ENCODE results near the gene TEX36.
"Not testable (repeated sequence)": the region's sequence is repeated elsewhere in the genome, so short reads cannot be mapped to it uniquely, and the experiment has no call there.

Gene TEX36

DNA sequence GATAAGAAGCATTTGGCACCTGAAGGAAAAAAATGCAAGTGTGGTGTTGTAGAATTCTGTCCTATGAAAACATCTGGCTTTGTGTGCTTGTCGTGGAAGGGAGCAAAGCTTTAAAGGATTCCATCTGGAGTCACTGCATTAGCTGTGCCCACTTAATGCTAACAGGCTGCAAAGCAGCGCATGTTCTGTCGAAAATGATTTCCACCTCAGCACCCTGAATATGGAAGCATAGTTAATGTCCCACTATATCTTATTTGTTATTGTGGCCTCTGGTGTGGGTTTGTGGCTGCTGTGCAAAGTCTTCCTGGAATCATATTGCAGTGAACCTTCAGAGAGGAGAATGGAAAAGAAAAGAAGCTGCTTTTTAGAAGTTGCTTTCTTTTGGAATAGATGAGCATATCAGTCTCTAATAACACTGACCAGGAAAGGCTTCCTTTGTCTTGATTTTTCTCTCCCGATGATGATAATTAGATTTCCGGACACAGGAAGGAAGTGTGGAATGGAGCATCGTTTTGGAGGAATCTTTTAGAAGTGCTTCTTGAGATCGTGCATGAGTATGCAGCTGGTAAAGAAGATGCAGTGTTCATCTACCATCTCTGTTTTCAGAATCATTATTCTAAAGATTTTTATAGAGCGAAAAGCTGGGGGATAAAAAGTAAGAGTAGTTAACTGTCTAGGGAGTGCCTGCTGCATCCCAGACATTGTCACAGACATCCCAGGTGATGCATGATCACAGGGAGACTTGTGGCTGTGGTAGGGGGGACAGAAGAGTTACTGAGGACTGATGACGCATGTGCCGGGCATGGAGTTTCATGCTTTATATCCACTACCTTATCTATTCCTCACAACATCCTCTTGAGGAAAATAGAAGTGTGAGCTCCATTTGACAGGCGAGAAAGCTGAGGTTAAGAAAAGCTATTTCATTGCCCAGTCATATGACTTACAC lies 54.6 kb downstream of the TEX36 start:
- no peak for DNase-seq

DNA sequence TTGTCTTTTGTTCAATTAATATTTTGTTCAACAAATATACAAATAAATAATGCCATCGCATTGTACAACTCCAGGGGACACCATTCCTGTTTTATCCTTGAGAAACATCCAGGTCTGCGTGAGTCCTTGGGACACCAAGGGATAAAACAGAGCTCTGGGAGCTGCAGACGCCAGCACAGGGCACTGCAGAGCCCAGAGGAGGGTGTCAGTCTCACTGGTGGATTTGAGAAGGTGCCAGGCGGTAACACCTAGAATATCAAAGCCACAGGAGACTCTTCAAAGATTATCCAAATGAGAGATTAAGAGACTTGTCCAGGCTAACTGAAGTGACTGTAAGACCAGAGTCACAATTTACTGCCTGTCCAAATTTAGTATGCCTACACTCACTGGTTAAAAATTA lies 55.3 kb downstream of the TEX36 start:
- DNase-seq, result no peak

DNA sequence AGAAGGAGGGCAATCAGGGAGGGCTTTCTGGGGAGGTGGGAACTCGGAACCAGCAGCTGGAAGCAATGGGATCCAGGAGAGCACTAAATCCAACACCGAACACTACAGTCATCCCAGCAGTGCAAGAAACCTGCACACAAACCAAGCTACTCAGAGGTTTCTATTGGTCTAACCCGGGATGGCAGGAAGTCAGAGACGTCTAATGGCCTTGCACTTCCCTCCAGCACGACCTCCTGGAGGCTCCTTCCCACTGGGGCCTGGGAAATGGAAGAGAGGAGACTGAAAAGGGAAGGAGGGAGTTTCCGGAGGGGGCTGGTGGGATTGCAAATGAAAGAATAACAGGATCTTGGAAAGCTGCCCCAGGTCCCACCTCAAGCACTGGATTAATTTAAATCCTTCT lies 56.3 kb downstream of the TEX36 start:
- no peak for DNase-seq

DNA sequence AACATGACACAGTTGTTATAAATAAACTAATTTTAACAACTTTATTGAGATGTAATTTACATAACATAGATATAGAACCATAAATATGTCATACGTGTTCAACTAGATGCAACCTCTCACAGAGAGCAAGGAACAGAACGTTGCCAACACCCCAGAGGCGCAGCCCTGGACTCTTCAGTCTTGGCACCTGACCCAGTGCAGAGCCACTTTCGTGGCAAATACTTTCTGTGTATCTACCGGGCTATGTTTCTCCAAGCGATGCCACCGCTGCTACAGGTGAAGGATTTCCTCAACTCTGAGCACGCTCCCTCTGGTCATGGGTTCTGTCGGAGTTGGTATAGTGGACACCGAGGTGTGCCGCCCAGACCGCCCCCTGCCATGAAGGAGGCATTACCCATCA lies 57.4 kb downstream of the TEX36 start:
- DNase-seq, result no peak

DNA sequence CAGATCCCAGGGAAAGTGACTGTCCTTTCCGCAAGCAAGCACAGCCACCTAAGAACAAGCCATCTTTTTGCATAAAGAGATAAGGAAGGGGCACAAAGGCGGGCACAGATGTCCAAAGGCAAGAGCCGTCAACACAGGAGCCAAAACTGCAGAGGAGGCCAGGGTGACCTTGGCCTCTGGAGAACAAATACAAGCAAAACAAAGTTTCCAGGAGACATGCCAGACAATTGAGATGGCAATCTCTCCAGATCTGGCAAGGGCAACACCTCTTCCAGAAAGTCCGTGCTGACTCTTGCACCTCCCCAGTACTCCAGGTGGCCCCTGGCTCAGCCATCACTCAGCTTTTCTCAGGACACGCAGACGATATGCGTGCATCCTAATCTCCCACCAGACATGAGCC lies 58.2 kb downstream of the TEX36 start:
- no peak for DNase-seq

DNA sequence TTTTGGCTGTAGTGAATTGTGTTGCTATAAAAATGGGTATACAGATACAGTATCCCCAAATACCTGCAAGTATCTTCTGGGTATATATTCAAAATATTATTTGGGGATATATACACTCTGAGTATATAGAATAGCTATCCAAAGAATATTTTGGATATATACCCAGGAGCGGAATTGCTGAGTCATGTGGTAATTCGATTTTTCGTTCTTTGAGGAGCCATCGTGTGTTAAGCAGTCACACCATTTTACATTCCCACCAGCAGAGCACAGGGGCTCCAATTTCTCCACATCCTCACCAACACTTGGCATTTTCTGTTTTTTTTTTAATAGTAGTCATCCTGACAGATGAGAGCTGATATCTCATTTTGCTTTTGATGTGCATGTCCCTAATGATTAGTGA lies 61.9 kb downstream of the TEX36 start:
- DNase-seq, result no peak

DNA sequence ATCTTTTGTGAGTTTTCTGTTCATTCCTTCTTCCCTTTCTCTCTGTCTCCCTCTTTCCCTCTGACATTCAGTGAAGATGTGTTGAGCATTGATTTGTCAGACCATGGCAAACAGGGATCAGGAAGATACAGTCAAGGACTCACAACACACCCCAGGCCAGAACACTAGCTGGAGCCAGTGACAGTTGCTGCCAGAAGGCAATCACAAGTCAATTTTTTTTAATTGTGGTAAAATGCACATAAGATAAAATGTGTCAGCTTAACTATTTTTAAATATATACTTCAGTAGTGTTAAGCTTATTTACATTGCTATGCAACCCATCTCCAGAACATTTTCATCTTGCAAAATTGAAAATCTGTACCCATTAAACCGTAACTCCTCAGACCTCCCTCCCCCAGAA lies 62.6 kb downstream of the TEX36 start:
- DNase-seq, result no peak

DNA sequence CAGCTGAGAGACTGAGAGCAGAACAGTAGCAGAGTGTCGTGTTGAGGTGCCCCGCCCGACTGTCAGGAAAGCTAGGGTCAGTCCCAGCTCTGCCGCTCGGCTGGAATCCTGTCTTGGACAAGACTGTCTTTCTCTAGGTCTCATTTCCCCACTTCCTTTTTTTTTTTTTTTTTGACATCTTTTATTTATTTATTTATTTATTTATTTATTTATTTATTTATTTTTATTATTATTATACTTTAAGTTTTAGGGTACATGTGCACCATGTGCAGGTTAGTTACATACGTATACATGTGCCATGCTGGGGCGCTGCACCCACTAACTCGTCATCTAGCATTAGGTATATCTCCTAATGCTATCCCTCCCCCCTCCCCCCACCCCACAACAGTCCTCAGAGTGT lies 69.9 kb downstream of the TEX36 start:
- not testable (repeated sequence) for DNase-seq

DNA sequence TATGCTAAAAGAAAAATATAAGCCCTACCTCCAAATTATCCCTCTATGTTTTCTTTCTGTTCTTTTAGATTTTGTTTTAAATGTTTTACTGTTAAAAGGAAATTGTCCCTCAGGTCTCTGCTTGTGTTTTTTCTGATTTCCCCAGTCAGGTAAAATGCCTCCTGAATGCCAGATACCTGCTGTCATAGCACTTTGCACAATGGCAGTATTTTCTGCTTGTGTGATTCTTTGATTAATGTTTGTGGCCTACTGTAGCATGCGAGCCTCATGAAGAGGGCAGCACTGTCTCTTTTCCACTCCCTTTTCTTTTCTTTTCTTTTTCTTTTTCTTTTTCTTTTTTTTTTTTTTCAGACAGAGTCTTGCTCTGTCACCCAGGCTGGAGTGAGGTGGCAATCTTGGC lies 71.2 kb downstream of the TEX36 start:
- DNase-seq, result no peak

DNA sequence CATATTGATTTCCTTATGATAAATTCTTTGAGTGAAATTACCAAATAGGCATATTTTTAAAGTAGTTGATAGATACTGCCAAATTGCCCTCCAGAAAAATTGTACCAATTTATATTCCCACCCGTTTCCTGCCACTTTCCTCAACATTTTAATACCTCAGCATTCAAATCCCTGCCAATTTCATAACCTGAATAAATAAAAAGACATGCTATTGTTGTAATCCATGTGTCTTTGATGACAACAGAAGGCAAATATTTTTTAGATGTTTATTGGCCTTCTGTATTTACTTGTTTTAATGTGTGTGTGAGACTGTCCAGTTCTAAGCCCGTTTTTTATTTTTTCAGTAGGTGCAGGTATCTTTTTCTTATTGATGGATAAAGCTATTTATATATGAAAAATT lies 71.7 kb downstream of the TEX36 start:
- no peak for DNase-seq

DNA sequence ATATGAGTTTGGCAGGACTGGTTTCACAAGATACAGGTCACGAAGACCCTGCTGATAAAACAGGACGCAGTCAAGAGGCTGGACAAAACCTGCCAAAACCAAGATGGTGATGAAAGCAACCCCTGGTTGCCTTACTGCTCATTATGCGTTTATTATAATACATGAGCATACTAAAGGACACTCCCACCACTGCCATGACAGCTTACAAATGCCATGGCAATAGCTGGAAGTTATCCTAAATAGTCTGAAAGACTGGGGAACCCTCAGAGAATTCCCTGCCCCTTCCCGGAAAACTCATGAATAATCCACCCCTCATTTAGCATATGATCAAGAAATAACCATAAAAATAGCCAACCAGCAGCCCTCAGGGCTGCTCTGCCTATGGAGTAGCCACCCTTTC lies 73.1 kb downstream of the TEX36 start:
- DNase-seq, result no peak

DNA sequence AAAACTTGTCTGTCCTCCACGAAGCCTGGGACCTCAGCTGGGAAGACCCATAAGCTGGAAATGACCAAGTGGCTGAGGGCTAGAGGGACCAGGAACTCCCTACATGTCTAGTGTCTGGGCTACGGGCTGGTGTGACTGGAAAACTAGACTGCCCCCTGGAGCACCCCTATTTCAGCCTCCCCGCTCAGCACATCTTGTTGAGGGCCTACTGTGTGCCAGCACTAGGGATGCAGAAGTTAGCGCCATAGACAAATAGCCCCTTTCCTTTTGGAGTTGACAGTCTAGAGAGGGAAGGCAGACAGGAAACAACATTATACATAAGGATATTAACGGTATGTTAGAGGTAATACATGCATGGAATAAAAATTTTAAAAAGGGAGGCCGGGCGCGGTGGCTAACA lies 74.5 kb downstream of the TEX36 start:
- no peak for DNase-seq

DNA sequence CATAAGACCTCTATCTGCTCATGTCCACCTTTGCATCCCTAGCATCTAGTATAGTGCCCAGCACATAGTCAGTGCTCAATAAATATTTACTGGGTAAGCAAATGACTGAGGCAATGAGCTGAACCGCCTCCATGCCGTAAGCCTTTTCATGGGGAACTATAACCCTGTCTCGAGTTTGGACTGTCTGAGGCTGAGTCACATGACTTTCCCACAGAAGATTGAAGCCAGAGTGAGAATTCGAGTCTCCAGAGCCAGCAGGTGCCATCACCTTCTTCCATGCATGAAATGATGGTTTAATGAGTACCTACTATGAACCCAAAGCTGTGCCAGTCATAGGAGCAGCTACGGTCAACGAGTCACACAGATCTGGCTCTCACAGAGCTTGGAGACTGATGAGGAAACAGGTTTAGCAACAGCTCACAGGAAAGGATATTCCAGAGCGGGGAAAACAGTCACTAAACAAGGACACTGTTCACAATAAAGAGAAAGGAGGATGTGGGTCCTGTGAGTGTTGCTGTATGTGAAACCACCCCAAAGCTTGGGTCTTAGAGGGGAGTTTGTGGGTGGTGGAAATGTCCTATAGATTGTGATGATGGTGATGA lies 75.2 kb downstream of the TEX36 start:
- DNase-seq, result no peak

DNA sequence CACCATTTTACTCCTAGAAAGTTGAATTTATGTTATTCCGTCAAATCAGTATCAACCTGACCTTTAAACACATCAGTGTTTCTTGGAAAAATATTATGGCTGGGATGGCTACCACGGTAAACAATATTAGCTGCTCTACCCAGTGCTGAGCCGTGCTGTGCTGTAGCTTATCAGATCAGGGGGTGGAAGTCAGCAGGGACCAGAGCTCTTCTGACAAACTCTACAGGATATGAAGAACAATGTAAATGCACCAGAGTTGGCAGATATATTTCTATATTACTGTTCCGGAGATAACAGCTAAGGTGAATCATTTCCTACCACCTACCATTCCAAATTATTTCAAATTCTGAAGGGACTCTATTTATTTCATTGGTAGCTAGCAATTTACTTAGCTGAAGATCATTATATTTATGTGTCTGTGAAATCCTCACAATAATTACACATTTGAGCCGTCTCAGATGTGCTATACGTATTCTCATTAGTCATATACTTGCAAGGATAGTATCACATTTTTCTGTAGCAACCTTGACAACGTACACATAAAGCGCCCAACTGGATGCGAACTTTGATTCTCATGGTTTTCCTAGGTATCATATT lies 76.5 kb downstream of the TEX36 start:
- no peak for DNase-seq

Measured in NCI-H2227 treated with DMSO at 0.1 percent for 48 hours (cell line).